Panc1 (cell line): ENCODE measurements around the gene STARD8.

Experiments used
- TCF7L2 ChIP-seq: IDR thresholded peaks from 2 replicates; pipeline ENCODE4 v1.6.1; 2011; ENCODE audit warnings: mild to moderate bottlenecking, low read depth, low read length, inconsistent platforms
- TF ChIP-seq, protein P1 (sequence below): fragments of 450-650 bp; IDR thresholded peaks from 2 replicates; pipeline ENCODE4 v1.5.1; 2017; ENCODE audit warnings: mild to moderate bottlenecking
- TF ChIP-seq, protein P2 (sequence below), 2 experiments: IDR thresholded peaks; 2 replicates each; pipeline ENCODE4 v1.6.1; 2011 to 2012; ENCODE audit warnings: low read depth in 2 of 2, control low read depth in 1 of 2, low read length in 1 of 2, mild to moderate bottlenecking in 1 of 2, moderate library complexity in 1 of 2; ENCODE audit not compliant: insufficient read depth in 1 of 2

DNA sequence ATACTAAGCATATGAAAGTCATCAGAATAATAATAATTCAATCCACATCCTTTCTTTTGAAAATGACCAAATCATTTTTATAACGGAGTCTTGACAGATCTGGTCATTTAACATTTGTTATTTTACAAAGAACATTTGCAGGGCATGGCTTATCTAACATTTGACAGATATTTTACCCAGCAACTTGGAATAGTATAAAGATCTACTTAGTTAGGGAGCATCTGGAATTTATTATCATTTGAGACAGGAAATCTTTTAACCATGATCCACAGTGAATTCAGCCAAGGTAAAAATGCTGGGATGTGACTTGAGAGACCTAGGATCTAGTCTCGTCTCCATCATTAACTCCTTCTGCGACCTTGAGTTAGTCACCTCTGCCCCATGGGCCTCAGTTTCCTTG lies 22.4 kb downstream of the STARD8 start:
- TF ChIP-seq, protein P1, sequence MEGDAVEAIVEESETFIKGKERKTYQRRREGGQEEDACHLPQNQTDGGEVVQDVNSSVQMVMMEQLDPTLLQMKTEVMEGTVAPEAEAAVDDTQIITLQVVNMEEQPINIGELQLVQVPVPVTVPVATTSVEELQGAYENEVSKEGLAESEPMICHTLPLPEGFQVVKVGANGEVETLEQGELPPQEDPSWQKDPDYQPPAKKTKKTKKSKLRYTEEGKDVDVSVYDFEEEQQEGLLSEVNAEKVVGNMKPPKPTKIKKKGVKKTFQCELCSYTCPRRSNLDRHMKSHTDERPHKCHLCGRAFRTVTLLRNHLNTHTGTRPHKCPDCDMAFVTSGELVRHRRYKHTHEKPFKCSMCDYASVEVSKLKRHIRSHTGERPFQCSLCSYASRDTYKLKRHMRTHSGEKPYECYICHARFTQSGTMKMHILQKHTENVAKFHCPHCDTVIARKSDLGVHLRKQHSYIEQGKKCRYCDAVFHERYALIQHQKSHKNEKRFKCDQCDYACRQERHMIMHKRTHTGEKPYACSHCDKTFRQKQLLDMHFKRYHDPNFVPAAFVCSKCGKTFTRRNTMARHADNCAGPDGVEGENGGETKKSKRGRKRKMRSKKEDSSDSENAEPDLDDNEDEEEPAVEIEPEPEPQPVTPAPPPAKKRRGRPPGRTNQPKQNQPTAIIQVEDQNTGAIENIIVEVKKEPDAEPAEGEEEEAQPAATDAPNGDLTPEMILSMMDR, result no peak
- no peak for TF ChIP-seq TCF7L2
- TF ChIP-seq, protein P2, sequence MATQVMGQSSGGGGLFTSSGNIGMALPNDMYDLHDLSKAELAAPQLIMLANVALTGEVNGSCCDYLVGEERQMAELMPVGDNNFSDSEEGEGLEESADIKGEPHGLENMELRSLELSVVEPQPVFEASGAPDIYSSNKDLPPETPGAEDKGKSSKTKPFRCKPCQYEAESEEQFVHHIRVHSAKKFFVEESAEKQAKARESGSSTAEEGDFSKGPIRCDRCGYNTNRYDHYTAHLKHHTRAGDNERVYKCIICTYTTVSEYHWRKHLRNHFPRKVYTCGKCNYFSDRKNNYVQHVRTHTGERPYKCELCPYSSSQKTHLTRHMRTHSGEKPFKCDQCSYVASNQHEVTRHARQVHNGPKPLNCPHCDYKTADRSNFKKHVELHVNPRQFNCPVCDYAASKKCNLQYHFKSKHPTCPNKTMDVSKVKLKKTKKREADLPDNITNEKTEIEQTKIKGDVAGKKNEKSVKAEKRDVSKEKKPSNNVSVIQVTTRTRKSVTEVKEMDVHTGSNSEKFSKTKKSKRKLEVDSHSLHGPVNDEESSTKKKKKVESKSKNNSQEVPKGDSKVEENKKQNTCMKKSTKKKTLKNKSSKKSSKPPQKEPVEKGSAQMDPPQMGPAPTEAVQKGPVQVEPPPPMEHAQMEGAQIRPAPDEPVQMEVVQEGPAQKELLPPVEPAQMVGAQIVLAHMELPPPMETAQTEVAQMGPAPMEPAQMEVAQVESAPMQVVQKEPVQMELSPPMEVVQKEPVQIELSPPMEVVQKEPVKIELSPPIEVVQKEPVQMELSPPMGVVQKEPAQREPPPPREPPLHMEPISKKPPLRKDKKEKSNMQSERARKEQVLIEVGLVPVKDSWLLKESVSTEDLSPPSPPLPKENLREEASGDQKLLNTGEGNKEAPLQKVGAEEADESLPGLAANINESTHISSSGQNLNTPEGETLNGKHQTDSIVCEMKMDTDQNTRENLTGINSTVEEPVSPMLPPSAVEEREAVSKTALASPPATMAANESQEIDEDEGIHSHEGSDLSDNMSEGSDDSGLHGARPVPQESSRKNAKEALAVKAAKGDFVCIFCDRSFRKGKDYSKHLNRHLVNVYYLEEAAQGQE (IDR thresholded peaks at IDR 0.05; ENCODE audit: insufficient read depth in 1 of 2, low read depth in 2 of 2, low read length in 1 of 2), result no peak
